GM18502 (cell line): ENCODE results near the gene KCNK7.

Experiments used
- ATAC-seq: cut with Tn5 transposase; IDR thresholded peaks from one replicate; pipeline ENCODE4 v1.9.1; 2021; ENCODE audit warnings: mild to moderate bottlenecking; ENCODE audit not compliant: unreplicated experiment, poor library complexity

KCNK7 gene

GRCh38 chr11:65589444-65590239 lies 6.0 kb downstream of the KCNK7 start:
- ATAC-seq = no peak

GRCh38 chr11:65588199-65589054 lies 7.2 kb downstream of the KCNK7 start:
- ATAC-seq = peak; percentile 80

- no peak for ATAC-seq
Observed at GRCh38 chr11:65586676-65587075, 8.9 kb downstream of the KCNK7 start.

- ATAC-seq = no peak
Observed at GRCh38 chr11:65586247-65586630, 9.4 kb downstream of the KCNK7 start.

GRCh38 chr11:65585396-65586246 lies 10.0 kb downstream of the KCNK7 start:
- ATAC-seq = no peak

GRCh38 chr11:65584723-65585171 lies 10.9 kb downstream of the KCNK7 start:
- ATAC-seq = no peak

- no peak for ATAC-seq
Observed at GRCh38 chr11:65584106-65584505, 11.5 kb downstream of the KCNK7 start.

- no peak for ATAC-seq
Observed at GRCh38 chr11:65583589-65583988, 12.0 kb downstream of the KCNK7 start.

GRCh38 chr11:65581928-65582327 lies 13.7 kb downstream of the KCNK7 start:
- ATAC-seq = no peak

- ATAC-seq = no peak
Observed at GRCh38 chr11:65580756-65581155, 14.8 kb downstream of the KCNK7 start.

GRCh38 chr11:65580031-65580692 lies 15.4 kb downstream of the KCNK7 start:
- no peak for ATAC-seq

- no peak for ATAC-seq
Observed at GRCh38 chr11:65579291-65579690, 16.3 kb downstream of the KCNK7 start.

GRCh38 chr11:65578667-65579066 lies 16.9 kb downstream of the KCNK7 start:
- no peak for ATAC-seq

GRCh38 chr11:65578134-65578533 lies 17.5 kb downstream of the KCNK7 start:
- no peak for ATAC-seq

- ATAC-seq = no peak
Observed at GRCh38 chr11:65577756-65578109, 17.9 kb downstream of the KCNK7 start.

- no peak for ATAC-seq
Observed at GRCh38 chr11:65576867-65577755, 18.5 kb downstream of the KCNK7 start.

- ATAC-seq = no peak
Observed at GRCh38 chr11:65576232-65576866, 19.3 kb downstream of the KCNK7 start.

- ATAC-seq = peak; percentile 25
Observed at GRCh38 chr11:65575568-65576231, 19.9 kb downstream of the KCNK7 start, which contains the start of gene EHBP1L1. Gene EHBP1L1 (plus strand): TSS chr11:65576053. CDS start chr11:65576303, 250 bp downstream.
